ENCODE data around the gene TAF6.

Gene TAF6

DNA sequence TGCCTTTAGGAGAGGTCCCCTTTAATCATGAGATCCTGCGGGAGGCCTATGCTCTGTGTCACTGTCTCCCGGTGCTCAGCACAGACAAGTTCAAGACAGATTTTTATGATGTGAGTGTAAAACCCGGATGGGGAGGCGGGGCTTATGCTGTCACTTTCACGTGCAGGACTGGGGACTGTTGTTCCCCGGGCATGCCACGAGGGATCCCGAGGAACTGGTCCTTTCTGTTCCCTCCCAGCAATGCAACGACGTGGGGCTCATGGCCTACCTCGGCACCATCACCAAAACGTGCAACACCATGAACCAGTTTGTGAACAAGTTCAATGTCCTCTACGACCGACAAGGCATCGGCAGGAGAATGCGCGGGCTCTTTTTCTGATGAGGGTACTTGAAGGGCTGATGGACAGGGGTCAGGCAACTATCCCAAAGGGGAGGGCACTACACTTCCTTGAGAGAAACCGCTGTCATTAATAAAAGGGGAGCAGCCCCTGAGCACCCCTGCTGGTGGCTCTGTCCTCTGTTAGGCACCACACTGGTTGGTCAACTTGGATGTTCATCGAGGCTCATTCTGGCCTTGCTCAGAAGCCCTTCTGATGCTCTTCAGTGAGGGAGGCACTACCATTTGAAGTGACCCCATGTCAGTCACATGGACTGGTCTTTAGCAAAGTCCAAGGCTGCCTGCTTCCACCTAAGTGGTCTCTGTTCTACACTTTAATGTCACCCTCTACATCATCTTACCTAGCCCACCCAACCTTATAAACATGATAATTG lies 27.6 kb downstream of the TAF6 start:
- DNase-seq = no peak

- DNase-seq = no peak
Observed at GRCh38 chr7:100090527-100091410, 28.4 kb downstream of the TAF6 start.

DNA sequence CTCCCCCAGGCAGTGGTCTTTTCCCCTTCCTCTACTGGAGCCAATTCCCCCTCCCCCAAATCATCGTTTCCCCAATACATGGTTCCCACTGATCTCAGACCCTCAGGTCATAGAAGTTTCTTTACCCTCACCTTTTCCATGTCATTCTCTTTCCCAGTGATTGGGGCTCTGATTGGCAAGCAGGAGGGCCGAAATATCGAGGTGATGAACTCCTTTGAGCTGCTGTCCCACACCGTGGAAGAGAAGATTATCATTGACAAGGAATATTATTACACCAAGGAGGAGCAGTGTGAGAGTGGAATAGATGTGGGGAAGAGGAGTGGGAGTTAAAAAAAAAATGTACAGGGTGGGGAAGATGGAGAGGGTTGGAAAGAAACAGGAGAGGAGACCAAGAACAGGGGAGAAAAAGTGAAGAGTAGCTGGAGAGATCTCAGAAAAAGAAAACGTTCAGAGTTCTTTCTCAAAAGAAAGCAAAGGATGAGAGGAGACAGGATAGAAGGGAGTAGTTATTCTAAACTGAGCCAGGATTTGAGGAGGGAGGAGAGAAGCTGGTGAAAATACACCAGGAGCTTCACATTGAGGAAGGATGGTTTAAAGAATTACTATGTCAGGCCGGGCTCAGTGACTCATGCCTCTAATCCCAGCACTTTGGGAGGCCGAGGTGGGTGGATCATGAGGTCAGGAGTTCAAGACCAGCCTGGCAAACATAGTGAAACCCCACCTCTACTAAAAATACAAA lies 29.5 kb downstream of the TAF6 start:
- DNase-seq = no peak

DNA sequence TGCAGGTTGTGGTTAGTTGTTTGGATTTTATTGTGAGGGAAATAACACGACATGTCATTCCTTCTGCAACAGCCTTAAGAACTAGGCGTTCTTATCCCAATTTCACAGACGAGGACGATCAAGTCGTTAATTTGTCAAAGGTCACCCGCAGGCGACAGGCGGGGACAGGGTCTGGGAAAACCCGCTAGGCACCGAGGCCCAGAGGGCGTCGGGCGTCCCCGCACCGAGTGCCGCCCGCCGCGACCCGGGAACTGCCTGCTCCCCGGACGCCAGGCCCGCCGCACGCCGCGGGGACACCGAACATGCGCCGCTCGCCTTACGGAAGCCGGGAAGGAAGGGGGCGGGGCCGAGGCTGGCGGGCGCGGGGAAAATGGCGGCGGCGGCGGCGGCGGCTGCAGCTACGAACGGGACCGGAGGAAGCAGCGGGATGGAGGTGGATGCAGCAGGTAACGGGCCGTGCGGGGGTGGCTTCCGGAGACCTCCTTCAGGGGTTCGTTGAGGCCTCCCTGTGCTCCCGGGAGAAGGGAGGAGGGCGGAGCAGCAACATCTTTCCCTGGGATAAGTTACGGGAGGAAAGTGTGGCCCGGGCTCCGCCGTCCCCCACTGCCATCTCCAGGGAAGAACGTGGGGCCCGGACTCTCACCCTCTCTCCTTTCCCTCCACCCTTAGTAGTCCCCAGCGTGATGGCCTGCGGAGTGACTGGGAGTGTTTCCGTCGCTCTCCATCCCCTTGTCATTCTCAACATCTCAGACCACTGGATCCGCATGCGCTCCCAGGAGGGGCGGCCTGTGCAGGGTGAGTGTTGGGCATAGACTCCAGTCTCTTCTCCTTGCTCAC lies 30.3 kb downstream of the TAF6 start, which contains the start of gene COPS6:
Gene COPS6 (plus strand): TSS at position 349 of the 837 bp plus-strand sequence. CDS start 22 bp downstream, at position 371.
- DNase-seq = peak; percentile 57

DNA sequence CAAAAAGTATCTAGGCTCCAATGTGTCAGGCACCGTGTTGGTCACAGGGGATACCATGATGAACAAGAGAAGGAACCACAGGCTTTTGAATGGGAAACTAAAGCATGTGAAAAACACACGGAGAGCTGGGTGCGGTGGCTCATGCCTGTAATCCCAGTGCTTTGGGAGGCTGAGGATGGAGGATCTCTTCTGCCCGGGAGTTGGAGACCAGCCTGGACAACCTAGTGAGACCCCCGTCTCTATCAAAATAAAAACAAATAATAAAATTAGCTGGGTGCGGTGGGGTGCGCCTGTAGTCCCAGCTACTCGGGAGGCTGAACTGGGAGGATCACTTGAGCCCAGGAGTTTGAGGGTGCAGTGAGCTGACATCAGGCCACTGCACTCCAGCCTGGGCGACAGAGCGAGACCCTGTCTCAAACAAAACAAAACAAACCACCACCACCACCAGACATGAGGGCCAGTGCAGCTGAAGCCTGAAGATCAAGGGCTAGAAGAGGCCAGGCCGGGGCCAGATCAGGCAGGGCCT lies 31.0 kb downstream of the TAF6 start:
- DNase-seq = no peak

- DNase-seq = no peak
Observed at GRCh38 chr7:100087055-100087750, 32.0 kb downstream of the TAF6 start.

GRCh38 chr7:100085515-100085914 lies 33.6 kb downstream of the TAF6 start:
- no peak for DNase-seq

- no peak for DNase-seq
Observed at GRCh38 chr7:100082978-100083377, 36.2 kb downstream of the TAF6 start.

DNA sequence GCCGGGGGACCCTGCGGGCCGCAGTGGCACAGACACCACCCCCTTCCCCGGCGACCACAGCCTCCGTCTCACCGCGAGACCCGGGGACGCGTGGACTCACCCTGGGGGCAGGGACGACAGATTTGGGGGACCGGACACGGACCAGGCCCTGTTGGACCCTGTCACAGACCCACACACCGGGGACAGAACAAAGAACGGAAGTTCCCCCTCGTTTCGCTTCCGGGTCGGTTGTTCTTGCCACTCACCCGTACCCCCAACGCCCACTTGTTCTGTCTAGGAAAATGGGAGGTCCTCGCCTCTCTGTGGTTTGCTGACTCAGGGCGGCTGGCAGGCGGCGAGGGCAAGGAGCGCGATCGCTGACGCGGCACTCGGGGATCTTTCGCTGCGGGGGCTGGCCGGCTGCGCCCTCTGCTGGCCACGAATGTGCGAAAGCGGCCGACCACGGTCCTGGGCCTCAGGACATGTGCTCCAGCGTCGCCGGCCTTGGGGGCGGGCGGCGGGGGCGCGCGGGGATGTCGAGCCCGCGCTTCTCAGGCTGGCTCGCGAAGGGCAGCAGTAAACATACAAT lies 37.5 kb downstream of the TAF6 start, which contains the start of gene ZNF3:
Gene ZNF3 (minus strand): TSS at position 189 of the 568 bp plus-strand sequence. CDS start 4,366 bp downstream, outside the sequence.
- DNase-seq = peak; percentile 97

DNA sequence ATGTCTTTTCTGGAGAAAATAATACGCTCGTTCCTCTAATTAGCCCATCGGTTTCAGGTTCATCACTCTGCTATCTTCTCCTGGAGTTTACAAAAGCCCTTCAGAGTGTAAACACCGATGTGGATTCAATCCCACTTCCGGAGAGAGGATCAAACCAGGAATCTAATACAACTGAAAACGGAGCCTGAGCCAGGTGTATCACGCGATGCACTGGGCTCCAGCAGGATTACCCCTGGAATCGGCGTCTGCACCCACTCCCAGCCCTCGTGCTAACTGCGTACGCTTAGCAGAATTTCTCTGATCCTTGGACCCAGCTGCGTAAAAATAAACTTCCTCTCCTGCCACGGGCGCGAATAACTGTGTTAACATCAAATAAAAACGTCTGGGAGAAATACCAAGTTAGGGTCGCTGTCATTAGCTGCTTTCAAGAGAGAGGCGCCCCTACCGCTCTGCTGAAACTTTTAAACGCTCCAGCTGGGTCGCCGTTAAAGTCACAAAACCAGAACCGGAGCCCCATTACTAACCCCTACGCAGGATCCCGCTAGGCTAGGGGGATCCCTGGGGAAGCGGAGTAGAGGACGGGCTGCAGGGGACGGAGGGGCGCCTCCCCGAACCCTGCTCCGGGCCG lies 38.1 kb downstream of the TAF6 start:
- DNase-seq = no peak

DNA sequence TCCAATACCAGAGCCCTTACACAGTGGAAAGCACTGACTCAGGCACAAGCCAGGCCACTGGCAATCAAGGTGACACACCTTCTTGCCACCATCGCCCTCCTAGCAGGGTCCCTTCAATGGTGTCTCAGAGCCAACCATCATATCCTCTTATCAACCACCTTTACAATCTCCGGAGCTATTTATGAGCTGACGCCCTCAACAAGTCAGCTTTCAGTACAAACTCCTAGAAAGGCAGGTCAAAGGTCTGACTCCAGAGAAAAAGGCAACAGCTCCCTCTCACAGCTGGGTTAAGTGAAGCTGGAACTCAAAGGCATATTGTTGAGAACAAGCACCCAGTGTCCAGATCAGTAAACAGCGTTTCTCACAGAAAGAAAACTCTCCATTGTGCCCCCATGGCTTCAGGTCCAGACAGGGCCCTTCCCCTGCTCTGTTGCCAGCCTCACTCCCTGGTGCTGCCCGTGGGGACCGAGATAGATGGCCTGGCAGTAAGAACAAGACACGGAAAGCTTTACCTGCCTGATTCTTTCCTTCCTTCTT lies 40.1 kb downstream of the TAF6 start:
- DNase-seq = no peak

DNA sequence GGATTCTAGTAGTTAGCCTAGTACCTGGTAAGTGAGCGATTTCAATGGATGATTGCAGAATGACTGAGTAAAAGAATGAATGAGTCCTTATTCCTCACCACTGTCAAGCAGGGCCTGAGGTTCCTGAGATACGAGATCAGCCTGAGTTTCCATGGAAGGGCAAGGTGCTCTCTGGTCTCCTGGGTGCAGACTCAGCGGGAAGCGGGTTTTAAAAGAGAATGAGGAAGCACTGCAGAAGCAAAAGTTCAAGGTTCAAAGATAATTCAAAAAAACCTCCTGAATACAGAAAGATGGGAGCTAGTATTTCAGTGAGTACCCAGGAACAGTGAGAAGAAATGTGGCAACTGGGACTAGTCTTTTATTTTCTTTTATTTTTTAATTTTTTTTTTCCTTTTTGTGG lies 42.0 kb downstream of the TAF6 start:
- DNase-seq = no peak

GRCh38 chr7:100075418-100075817 lies 43.7 kb downstream of the TAF6 start:
- no peak for DNase-seq

- no peak for DNase-seq
Observed at GRCh38 chr7:100074841-100075240, 44.3 kb downstream of the TAF6 start.

- no peak for DNase-seq
Observed at GRCh38 chr7:100072462-100072861, 46.7 kb downstream of the TAF6 start.

GRCh38 chr7:100071018-100071723 lies 48.0 kb downstream of the TAF6 start:
- no peak for DNase-seq

DNA sequence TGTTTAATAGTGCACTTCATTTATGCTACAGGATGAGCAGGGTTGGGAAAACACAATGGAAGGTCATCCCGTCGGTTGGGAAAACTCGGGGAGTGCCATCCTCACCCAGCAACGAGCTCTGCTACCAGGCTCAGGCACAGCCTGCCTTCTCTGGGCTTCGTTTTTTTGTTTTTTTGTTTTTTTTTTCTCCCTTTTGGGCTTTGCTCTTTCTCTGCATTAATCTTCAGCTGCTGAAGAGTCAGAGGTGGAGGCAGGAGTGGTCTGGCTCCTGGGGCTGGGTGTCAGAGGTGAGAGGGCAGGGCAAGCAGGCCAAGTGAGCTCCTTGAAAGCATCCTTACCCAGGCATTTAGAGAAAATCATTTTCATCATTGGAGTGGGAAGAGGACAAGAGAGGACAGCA lies 49.2 kb downstream of the TAF6 start:
- no peak for DNase-seq

GRCh38 chr7:100066953-100067352 lies 52.2 kb downstream of the TAF6 start:
- no peak for DNase-seq

GRCh38 chr7:100065452-100066186 lies 53.5 kb downstream of the TAF6 start:
- no peak for DNase-seq
